Fibroblast of mammary gland (primary cell): Measurements from ENCODE around the gene RAC2.

Source experiments
- DNase-seq: peaks from one replicate; pipeline ENCODE4 v3.0.0-alpha.2; 2010; ENCODE audit warnings: low read depth
- H3K4me3 ChIP-seq: 2 replicates; pipeline ENCODE4 v1.5.1; 2011; ENCODE audit warnings: low read depth, mild to moderate bottlenecking, low read length, moderate library complexity; ENCODE audit not compliant: control insufficient read depth
- TF ChIP-seq, protein P1 (sequence below): conservative IDR thresholded peaks from 2 replicates; pipeline ENCODE4 v1.5.1; 2011; ENCODE audit warnings: low read depth, low read length, inconsistent platforms; ENCODE audit not compliant: control insufficient read depth, insufficient read depth

The RAC2 gene

DNA sequence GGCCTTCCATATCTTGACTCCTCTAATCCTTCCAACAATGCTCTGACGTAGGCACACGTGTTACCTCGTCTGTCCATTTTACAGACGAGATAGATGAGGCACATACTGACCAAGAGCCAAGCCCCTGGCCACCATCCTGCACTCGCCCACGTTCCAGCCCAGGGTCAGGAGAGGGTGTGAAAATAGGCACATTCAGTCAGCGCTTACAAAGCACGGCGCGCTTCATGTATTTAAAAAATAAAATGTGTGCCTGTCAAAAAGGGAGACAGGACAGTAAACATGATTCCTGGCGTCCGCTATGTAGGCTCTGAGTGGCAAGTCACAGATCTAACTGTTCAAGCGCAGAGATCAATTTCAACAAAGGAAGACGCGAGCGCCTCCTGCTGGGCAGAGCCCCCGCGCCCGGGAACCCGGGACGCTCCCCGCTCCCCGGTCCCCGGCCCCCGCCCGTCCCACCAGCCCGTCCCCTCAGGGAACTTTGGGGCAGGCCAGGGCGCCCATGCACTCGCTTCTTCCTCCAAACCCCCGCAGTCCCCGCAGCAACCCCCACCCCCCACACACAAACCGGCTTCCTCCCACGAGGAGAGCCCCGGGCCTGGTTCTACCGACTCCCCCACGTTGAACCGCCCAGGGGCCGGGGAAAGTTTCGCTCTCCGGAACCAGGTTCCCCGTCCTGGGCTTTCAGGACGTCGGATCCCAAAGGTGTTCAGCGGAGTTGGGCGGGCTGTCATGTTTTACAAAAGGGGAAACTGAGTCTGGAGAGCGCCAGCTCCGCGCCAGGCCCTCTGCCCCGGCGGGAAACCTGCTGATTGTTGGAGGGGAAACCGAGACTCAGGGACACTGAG, 45.6 kb downstream of the RAC2 start:
- DNase-seq, result peak; percentile 73

GRCh38 chr22:37197451-37198257, 46.4 kb downstream of the RAC2 start:
- TF ChIP-seq, protein P1, sequence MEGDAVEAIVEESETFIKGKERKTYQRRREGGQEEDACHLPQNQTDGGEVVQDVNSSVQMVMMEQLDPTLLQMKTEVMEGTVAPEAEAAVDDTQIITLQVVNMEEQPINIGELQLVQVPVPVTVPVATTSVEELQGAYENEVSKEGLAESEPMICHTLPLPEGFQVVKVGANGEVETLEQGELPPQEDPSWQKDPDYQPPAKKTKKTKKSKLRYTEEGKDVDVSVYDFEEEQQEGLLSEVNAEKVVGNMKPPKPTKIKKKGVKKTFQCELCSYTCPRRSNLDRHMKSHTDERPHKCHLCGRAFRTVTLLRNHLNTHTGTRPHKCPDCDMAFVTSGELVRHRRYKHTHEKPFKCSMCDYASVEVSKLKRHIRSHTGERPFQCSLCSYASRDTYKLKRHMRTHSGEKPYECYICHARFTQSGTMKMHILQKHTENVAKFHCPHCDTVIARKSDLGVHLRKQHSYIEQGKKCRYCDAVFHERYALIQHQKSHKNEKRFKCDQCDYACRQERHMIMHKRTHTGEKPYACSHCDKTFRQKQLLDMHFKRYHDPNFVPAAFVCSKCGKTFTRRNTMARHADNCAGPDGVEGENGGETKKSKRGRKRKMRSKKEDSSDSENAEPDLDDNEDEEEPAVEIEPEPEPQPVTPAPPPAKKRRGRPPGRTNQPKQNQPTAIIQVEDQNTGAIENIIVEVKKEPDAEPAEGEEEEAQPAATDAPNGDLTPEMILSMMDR, result no peak
- no peak overlapping the region for H3K4me3 ChIP-seq
- DNase-seq, result peak; percentile 83

More for the DNA sequence above, 45.6 kb downstream of the RAC2 start:
- TF ChIP-seq, protein P1, result peak; percentile 58
- H3K4me3 ChIP-seq, result peak overlapping the region; percentile 68

DNA sequence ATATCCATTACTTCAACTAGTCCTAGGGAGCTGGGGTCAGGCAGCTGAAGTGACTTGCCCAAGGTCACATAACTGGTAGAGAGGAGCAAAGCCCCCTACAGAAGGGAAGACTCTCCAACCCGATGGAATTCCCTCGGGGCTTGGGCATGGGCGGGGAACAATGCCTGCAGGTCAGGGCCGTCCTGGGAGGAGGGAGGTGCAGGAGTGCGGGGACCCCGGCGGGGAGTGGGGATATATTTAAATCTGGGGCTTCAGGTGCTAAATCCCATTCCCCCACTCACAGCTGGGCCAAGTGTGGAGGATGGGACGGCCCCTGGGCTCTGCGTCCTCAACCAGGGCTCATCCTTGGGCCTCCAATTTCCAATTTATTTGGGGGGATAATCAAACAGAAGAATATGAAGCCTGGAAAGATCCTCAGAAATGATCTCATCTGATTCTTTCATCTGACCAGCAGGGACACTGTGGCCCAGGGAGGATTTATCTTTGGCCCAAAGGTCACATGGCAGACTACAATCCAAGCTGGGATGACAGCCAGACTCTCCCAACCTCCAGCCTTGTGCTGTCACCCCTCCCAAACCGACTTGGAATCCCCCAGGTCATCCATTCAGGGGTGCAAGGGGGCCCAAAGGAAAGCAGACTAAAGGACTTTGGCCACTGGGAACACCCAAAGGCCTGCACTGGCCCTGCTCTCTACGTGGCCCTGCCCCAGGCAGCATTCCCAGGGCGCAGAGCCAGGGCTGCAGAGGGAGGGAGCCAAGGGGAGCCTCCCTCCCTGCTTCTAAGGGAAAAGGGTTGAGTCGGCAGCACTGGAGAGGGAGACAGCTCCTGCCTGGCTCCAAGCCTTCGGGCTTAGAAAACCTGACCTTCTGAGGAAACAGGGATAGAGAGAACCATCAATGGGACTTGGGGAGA, 47.3 kb downstream of the RAC2 start:
- TF ChIP-seq, protein P1, result no peak
- H3K4me3 ChIP-seq, result no peak overlapping the region
- DNase-seq, result peak; percentile 87

DNA sequence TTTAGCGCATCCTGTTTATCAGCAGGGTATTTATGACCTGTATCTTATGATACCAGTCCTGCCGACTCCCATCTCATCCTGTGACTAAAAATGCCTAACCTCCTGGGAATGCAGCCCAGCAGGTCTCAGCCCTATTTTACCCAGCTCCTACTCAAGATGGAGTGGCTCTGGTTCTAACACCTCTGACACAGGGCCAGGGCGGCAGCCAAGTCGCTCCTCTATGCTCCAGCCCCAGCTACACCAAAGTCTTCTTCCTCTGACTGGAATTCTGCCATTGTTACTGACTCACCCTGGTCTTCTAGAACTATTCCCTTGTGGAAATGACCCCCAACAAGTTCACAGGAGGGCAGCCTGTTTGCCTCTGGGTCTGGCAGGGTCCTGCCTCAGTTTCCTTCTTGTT, 48.1 kb downstream of the RAC2 start:
- no peak overlapping the region for H3K4me3 ChIP-seq
- TF ChIP-seq, protein P1, result no peak
- peak; percentile 65 for DNase-seq

DNA sequence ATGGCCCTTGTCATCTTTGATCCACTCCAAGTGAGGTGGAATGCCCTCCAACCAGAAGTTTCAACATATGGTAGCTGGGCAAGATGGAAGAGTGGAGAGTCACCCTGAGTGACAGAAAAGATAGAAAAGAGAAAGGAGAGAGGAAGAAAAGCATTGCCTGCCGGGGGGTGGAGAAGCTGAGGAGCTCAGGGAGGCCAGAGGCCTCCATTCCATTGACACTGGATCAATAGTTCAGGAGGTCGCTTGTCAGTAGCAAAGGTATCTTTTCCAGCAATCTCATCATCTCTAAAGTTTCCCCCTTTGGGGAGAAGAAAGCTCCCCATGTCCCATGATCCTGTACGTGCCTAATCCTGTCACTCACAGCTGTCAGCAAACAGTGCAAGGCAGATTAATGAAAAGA, 49.3 kb downstream of the RAC2 start:
- TF ChIP-seq, protein P1, result no peak
- H3K4me3 ChIP-seq, result no peak overlapping the region
- DNase-seq, result no peak

DNA sequence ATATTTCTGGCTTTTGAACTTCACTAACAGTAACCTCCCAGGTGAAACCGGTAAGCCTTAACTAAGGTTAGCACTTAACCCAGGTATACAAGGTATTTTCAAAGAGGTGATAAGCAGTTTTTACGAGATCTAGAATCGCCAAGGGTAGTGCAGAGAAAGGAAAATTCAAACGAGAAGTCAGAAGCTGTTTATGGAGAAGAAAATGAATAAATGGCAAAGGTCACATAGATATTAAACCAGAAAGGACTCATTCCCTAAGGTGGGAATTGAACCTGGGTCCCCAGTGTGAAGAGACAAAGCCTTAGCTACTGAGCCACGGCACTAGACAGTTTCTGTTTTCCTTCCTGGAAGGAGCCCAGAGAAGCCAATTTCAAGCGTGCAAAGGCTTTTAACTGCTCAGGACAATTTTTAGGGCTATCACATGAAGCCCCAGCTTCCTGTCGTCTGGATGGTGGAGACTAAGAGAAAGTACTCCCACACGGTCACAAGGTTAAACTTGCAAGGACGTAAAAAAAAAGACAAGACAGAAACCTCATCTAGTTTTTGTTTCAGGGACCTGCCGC, 50.4 kb downstream of the RAC2 start:
- TF ChIP-seq, protein P1, result no peak
- DNase-seq, result peak; percentile 77
- H3K4me3 ChIP-seq, result no peak overlapping the region
